SK-N-SH (cell line): ENCODE results near the gene MTNR1A.

Experiments used
- CTCF ChIP-seq: fragments of 200-600 bp; sonication (generic); IDR thresholded peaks from 2 replicates; pipeline ENCODE4 v1.6.1; 2017; ENCODE audit warnings: antibody characterized with exemption, mild to moderate bottlenecking, moderate library complexity
- EP300 ChIP-seq, 2 experiments: IDR thresholded peaks; 2 replicates each; pipeline versions ENCODE4 v1.4.0 to v1.6.1; 2012; ENCODE audit warnings: borderline replicate concordance in 1 of 2, low read depth in 1 of 2, low read length in 1 of 2
- EZH2phosphoT487 ChIP-seq: fragments of 200-600 bp; sonication (generic); IDR thresholded peaks from 2 replicates; pipeline ENCODE4 v1.6.1; 2017; ENCODE audit warnings: low read depth, mixed run types, mild to moderate bottlenecking, antibody characterized with exemption, moderate library complexity, borderline replicate concordance
- FOXM1 ChIP-seq: IDR thresholded peaks from 2 replicates; pipeline ENCODE4 v1.4.0; 2012; ENCODE audit warnings: low read depth, mild to moderate bottlenecking
- JUND ChIP-seq: IDR thresholded peaks from 2 replicates; pipeline ENCODE4 v1.4.0; 2012
- NFIC ChIP-seq: IDR thresholded peaks from 2 replicates; pipeline ENCODE4 v1.4.0; 2012; ENCODE audit warnings: borderline replicate concordance
- POLR2AphosphoS5 ChIP-seq: IDR thresholded peaks from 2 replicates; pipeline ENCODE4 v1.6.1; 2012; ENCODE audit warnings: low read depth, low read length
- TAF1 ChIP-seq: IDR thresholded peaks from 2 replicates; pipeline ENCODE4 v1.6.1; 2012; ENCODE audit warnings: low read depth, mild to moderate bottlenecking, low read length, moderate library complexity, borderline replicate concordance
- TF ChIP-seq, protein P1 (sequence below): fragments of 150-350 bp; IDR thresholded peaks from 2 replicates; pipeline ENCODE4 v1.6.1; 2016; ENCODE audit warnings: mild to moderate bottlenecking, low read depth, low read length

DNA sequence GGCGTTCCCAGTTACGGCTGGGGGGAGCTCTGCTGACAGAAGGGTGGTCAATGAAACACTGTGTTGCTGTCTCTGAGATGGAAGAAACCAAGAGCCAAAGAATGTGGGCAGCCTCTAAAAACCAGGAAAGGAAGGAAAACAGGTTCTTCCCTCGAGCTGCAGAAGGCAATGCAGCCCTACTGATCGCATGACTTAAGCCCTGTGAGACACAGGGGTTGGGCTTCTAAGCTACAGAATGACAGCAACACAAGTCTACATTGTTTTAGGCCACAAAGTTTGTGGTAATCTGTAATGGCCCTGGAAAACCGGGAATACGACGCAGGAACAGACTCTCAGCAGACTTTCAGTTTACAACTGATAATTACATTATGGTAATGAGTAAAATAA is 38.2 kb upstream of the MTNR1A start:
- TF ChIP-seq CTCF (no peak), NFIC (no peak), JUND (no peak), FOXM1 (no peak), EZH2phosphoT487 (no peak), POLR2AphosphoS5 (no peak), EP300 (IDR thresholded peaks at IDR 0.05; ENCODE audit: borderline replicate concordance in 1 of 2, low read depth in 1 of 2, low read length in 1 of 2) (no peak), TAF1 (no peak)
- TF ChIP-seq, protein P1, sequence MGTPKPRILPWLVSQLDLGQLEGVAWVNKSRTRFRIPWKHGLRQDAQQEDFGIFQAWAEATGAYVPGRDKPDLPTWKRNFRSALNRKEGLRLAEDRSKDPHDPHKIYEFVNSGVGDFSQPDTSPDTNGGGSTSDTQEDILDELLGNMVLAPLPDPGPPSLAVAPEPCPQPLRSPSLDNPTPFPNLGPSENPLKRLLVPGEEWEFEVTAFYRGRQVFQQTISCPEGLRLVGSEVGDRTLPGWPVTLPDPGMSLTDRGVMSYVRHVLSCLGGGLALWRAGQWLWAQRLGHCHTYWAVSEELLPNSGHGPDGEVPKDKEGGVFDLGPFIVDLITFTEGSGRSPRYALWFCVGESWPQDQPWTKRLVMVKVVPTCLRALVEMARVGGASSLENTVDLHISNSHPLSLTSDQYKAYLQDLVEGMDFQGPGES = no peak
